ENCODE measurements around the gene ANXA5. TPM values are rescaled to one million over a fixed set of nuclear protein-coding genes. Genes with fewer than 3 reads are reported as not detected.
A peak's percentile ranks its signal among the peaks of the same experiment; 100 is the strongest.

Gene ANXA5
- total and polyA plus RNA-seq, 2 donors (not counting 1 experiment from before 2014, with no cell fraction given): 42.4 to 67.8 TPM

DNA sequence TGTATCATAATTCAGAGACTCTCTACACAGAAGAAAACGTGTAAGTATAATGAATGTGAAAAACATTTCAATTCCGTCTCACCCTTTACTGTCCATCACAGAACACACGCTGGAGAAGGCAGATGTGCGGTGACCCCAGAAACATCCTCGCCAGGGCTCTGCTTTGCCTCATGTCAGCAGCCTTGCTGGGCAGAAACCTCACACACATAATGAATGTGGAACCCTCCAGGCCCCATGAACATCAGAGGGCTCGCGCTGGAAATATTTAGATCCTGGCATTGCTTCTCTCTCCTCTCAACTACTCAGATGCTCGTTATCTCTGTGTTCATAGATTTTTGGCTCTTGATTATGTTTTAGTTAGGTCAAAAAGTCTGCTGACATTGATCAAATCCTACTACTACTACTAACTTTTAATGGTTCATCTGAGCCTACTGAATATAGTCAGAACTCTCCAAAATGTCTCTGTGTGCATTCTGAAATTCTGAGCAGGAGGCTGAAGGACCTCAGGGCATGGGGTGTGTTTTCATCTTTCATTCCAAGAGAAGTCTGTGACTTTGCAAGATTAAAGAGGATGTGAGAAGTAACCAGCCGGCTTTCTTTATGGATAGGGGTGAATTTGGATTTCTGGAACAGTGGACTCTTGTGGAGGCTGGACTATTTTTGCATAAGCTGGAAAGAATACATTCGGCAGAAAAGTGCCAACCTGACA is 41.2 kb upstream of the ANXA5 start:
- Histone ChIP-seq H2AFZ (ENCODE audit: insufficient read depth, low read depth, low read length, poor library complexity, severe bottlenecking) (no peak overlapping the region), H3K4me2 (replicated peaks; ENCODE audit: low read depth, low read length, poor library complexity, severe bottlenecking) (no peak overlapping the region), H3K27ac (ENCODE audit: low read length in 2 of 2) (no peak overlapping the region), H3K4me1 (ENCODE audit: control insufficient read depth in 2 of 2, insufficient read depth in 2 of 2, low read length in 2 of 2) (no peaks in the 10 kb centered on the region), H3K4me3 (ENCODE audit: control extremely low read depth in 1 of 5, extremely low read depth in 1 of 5, insufficient read depth in 1 of 5, low read depth in 2 of 5, low read length in 4 of 5) (no peak overlapping the region), H4K20me1 (ENCODE audit: control insufficient read depth, insufficient read depth, low read length, poor library complexity, severe bottlenecking) (no peaks in the 10 kb centered on the region), H3K79me2 (ENCODE audit: control insufficient read depth, insufficient read depth, low read length) (no peaks in the 10 kb centered on the region), H3K9ac (ENCODE audit: low read length) (no peak overlapping the region), H3K36me3 (replicated peaks in 1 of 2; ENCODE audit: control extremely low read depth in 1 of 2, control insufficient read depth in 1 of 2, extremely low read depth in 1 of 2, insufficient read depth in 2 of 2, low read length in 1 of 2) (no peaks in the 10 kb centered on the region), H3K27me3 (replicated peaks in 1 of 4; ENCODE audit: control extremely low read depth in 1 of 4, control insufficient read depth in 3 of 4, insufficient read depth in 4 of 4, low read length in 3 of 4) (peaks cover 0 to 7% (median 0%) of the 10 kb centered on the region in 4 experiments), H3K9me3 (ENCODE audit: control extremely low read depth in 1 of 3, control insufficient read depth in 2 of 3, insufficient read depth in 1 of 3, low read length in 2 of 3) (no peaks in the 10 kb centered on the region)
- Mint-ChIP-seq H3K9me3 (ENCODE audit: insufficient read depth) (no peaks in the 10 kb centered on the region), H3K4me1 (no peaks in the 10 kb centered on the region), H3K27ac (no peak overlapping the region), H3K4me3 (no peak overlapping the region), H3K27me3 (peaks cover 27% of the 10 kb centered on the region)
- WGBS (ENCODE audit: insufficient coverage): 100% methylated on average over 3 of the region's 10 CpGs
- ChIA-PET POLR2A (no interaction called here), CTCF (interaction anchor here (1.6 to 2.0 kb wide), 3 partner anchors 276 to 546 kb away, joined by 5 to 9 read pairs (median 6); no protein-coding TSS in a partner anchor)
- intact Hi-C loops (cut with micrococcal nuclease): no loop called here
- TF ChIP-seq EZH2 (IDR thresholded peaks at IDR 0.05; ENCODE audit: borderline replicate concordance, insufficient read depth, low read depth, low read length, poor library complexity, severe bottlenecking): no peak
- TF ChIP-seq, protein P1, sequence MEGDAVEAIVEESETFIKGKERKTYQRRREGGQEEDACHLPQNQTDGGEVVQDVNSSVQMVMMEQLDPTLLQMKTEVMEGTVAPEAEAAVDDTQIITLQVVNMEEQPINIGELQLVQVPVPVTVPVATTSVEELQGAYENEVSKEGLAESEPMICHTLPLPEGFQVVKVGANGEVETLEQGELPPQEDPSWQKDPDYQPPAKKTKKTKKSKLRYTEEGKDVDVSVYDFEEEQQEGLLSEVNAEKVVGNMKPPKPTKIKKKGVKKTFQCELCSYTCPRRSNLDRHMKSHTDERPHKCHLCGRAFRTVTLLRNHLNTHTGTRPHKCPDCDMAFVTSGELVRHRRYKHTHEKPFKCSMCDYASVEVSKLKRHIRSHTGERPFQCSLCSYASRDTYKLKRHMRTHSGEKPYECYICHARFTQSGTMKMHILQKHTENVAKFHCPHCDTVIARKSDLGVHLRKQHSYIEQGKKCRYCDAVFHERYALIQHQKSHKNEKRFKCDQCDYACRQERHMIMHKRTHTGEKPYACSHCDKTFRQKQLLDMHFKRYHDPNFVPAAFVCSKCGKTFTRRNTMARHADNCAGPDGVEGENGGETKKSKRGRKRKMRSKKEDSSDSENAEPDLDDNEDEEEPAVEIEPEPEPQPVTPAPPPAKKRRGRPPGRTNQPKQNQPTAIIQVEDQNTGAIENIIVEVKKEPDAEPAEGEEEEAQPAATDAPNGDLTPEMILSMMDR (IDR thresholded peaks at IDR 0.05): no peak
- no peak for DNase-seq
- ATAC-seq (ENCODE audit: low read depth): no peak

DNA sequence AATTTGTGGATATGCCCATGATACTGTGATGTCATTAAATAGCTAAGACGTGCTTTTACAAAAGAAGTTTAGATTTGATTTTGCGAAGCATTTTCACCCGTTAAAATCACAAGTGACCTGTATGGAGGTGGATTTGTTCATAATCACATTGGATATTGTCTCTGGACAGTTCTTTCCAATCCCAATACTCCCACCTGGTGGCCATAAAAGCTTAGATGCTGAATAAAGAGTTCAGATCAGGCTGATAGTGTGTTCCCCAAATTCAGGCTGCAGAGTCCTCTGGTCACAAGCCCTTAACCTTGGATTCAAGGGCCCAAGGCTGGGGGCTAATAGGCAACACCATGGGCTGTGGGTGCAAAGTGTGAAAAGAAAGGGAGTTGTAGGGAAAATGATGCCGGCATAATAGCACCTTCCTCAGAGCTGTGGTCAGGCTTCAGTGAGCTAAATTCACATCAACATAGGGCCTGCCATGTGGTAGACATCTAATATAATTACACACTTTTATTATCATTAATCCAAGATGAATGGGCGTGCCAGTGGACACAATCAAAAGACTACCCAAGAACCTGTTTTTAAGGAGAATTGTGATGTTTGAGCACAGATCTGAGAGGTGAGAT is 40.1 kb upstream of the ANXA5 start:
- no peak for ATAC-seq (ENCODE audit: low read depth)
- TF ChIP-seq, protein P1 (IDR thresholded peaks at IDR 0.05): peak; percentile 31
- no peak for TF ChIP-seq EZH2 (IDR thresholded peaks at IDR 0.05; ENCODE audit: borderline replicate concordance, insufficient read depth, low read depth, low read length, poor library complexity, severe bottlenecking)
- peak; percentile 16 for DNase-seq
- no peaks in the 10 kb centered on the region for H3K4me1 Mint-ChIP-seq
- Histone ChIP-seq H3K27me3 (replicated peaks in 1 of 4; ENCODE audit: control extremely low read depth in 1 of 4, control insufficient read depth in 3 of 4, insufficient read depth in 4 of 4, low read length in 3 of 4) (peaks cover 0 to 7% (median 0%) of the 10 kb centered on the region in 4 experiments), H4K20me1 (ENCODE audit: control insufficient read depth, insufficient read depth, low read length, poor library complexity, severe bottlenecking) (no peaks in the 10 kb centered on the region), H3K79me2 (ENCODE audit: control insufficient read depth, insufficient read depth, low read length) (no peaks in the 10 kb centered on the region), H3K36me3 (replicated peaks in 1 of 2; ENCODE audit: control extremely low read depth in 1 of 2, control insufficient read depth in 1 of 2, extremely low read depth in 1 of 2, insufficient read depth in 2 of 2, low read length in 1 of 2) (no peaks in the 10 kb centered on the region), H3K4me2 (replicated peaks; ENCODE audit: low read depth, low read length, poor library complexity, severe bottlenecking) (no peak overlapping the region), H2AFZ (ENCODE audit: insufficient read depth, low read depth, low read length, poor library complexity, severe bottlenecking) (no peak overlapping the region), H3K27ac (ENCODE audit: low read length in 2 of 2) (no peak overlapping the region), H3K9me3 (ENCODE audit: control extremely low read depth in 1 of 3, control insufficient read depth in 2 of 3, insufficient read depth in 1 of 3, low read length in 2 of 3) (no peaks in the 10 kb centered on the region), H3K4me3 (ENCODE audit: control extremely low read depth in 1 of 5, extremely low read depth in 1 of 5, insufficient read depth in 1 of 5, low read depth in 2 of 5, low read length in 4 of 5) (no peak overlapping the region), H3K9ac (ENCODE audit: low read length) (no peak overlapping the region), H3K4me1 (ENCODE audit: control insufficient read depth in 2 of 2, insufficient read depth in 2 of 2, low read length in 2 of 2) (no peaks in the 10 kb centered on the region)
- ChIA-PET POLR2A (no interaction called here), CTCF (interaction anchor here (0.8 to 2.0 kb wide), 4 partner anchors 15 to 545 kb away, joined by 5 to 9 read pairs (median 6); no protein-coding TSS in a partner anchor)
- WGBS (ENCODE audit: insufficient coverage): no CpG with 5 or more reads among the region's 5 CpGs
- H3K9me3 Mint-ChIP-seq (ENCODE audit: insufficient read depth): no peaks in the 10 kb centered on the region
- H3K4me3 Mint-ChIP-seq: no peak overlapping the region
- H3K27me3 Mint-ChIP-seq: peaks cover 27% of the 10 kb centered on the region
- no peak overlapping the region for H3K27ac Mint-ChIP-seq
- intact Hi-C loops (cut with micrococcal nuclease): no loop called here
